LNCAP (cell line): ENCODE measurements around the gene SPAG16.

Experiments used
- CTCF ChIP-seq: fragments of 450-650 bp; IDR thresholded peaks from 2 replicates; pipeline ENCODE4 v1.5.1; 2017; ENCODE audit warnings: mild to moderate bottlenecking

Gene SPAG16

GRCh38 chr2:213475433-213475832 lies 191.2 kb downstream of the SPAG16 start:
- no peak for TF ChIP-seq CTCF

DNA sequence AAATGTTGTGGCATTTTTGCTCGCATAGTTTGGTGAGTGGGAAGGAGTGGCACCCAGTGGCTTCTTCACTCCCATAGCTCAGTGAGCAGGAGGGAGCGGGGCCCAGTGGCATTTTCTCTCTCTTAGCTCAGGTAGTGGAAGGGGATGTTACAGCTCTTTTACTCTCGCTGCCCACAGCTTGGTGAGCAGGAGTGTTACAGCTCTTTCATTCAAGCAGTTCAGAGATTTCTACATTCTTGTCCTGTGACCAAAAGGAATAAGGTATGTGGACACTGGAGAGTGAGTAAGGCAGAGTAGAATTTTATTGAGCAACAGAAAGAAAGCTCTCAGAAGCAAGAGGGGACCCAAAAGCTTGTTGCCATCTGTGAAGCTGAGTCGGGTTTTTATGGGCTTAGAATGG lies 192.4 kb downstream of the SPAG16 start:
- TF ChIP-seq CTCF: no peak

DNA sequence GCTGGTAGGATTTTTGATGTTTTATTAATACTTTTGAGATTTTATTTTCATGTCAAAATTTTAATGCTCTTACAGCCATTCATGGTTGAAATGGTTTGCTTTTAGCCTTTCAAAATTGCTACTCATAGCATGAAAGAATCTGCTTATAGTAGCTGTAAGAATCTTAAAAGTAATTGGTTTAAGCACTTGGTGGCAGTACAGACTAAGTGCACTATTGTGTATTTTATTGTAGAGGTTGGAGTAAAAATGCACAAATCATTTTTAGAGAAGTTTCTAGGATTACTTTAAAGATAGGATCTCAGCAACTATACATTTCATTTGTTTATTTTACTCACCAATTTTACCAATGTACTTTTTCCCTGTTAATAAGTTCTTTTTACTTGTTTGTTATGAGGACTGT lies 205.8 kb downstream of the SPAG16 start:
- peak; percentile 58 for TF ChIP-seq CTCF

GRCh38 chr2:213491376-213491775 lies 207.1 kb downstream of the SPAG16 start:
- no peak for TF ChIP-seq CTCF

DNA sequence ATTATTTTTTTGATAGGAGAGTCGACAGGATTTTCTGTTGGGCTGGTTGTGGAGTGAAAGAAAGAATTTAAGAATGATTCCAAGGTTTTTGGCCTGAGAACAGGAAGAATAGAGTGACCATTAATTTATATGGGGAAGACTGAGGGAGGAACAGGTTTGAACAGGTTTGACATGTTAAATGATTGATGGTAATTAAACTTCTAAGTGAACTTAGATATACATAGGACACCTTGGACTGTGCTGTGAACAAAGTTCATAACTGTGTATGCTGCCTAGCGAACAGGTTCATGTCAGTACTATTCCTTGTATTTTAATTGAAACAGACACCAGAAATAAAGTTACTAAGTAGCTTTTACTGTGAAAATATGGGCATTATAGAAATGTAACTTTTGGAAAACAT lies 212.0 kb downstream of the SPAG16 start:
- no peak for TF ChIP-seq CTCF

DNA sequence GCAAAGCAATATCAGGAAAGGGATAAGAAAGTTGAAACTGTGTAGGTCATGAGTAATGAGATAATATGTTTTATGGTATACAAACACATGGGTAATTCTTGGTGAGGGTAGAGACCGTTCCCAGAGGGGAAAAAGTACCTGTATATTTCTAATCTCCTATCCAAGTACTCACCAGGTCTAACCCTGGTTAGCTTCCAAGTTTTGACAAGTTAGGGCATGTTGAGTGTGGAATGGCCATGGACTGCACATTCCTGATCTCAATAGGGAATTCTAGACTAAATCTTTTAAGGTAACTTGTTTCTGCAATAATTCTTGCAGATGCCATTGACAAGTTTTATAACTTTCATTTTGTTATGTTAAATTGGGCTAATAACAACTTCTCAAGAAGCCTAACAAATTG lies 216.6 kb downstream of the SPAG16 start:
- no peak for TF ChIP-seq CTCF

GRCh38 chr2:213524164-213524563 lies 239.9 kb downstream of the SPAG16 start:
- TF ChIP-seq CTCF: no peak

- TF ChIP-seq CTCF: no peak
Observed at GRCh38 chr2:213537579-213537978, 253.3 kb downstream of the SPAG16 start.
